Measurements from ENCODE around the gene GABRA4. TPM values are rescaled to one million over a fixed set of nuclear protein-coding genes. Genes with fewer than 3 reads are reported as not detected.

The GABRA4 gene
- total RNA-seq, 4 donors from 2014 or later: 0.16 TPM; not detected in 3

- H3K27ac ChIP-seq: no peak overlapping the region
- no peaks in the 10 kb centered on the region for H3K36me3 ChIP-seq
- TF ChIP-seq EP300 (IDR thresholded peaks at IDR 0.05; ENCODE audit: low read depth): no peak
- TF ChIP-seq POLR2AphosphoS5 (IDR thresholded peaks at IDR 0.05): no peak
- TF ChIP-seq CTCF (IDR thresholded peaks at IDR 0.05): no peak
- no peak for TF ChIP-seq POLR2A (IDR thresholded peaks at IDR 0.05)
- DNase-seq: no peak
- in situ Hi-C loops (cut with MboI; ENCODE audit: low pct_ligation_motif_present in 1 of 4, low pct_unique_long_range_greater_than_20kb in 1 of 4, low sequenced_read_pairs in 3 of 4): no loop called here
- H3K4me1 ChIP-seq: no peaks in the 10 kb centered on the region
- no peaks in the 10 kb centered on the region for H3K27me3 ChIP-seq
- no peaks in the 10 kb centered on the region for H3K9me3 ChIP-seq
- intact Hi-C loops (cut with DNase I; ENCODE audit: low total_unique reads): no loop called here
- no peak overlapping the region for H3K4me3 ChIP-seq
Measured at GRCh38 chr4:46924789-46925529, 68.4 kb downstream of the GABRA4 start.

- H3K4me3 ChIP-seq: no peak overlapping the region
- H3K27ac ChIP-seq: no peak overlapping the region
- H3K36me3 ChIP-seq: no peaks in the 10 kb centered on the region
- no peaks in the 10 kb centered on the region for H3K27me3 ChIP-seq
- intact Hi-C loops (cut with DNase I; ENCODE audit: low total_unique reads): no loop called here
- in situ Hi-C loops (cut with MboI; ENCODE audit: low pct_ligation_motif_present in 1 of 4, low pct_unique_long_range_greater_than_20kb in 1 of 4, low sequenced_read_pairs in 3 of 4): no loop called here
- DNase-seq: no peak
- TF ChIP-seq EP300 (IDR thresholded peaks at IDR 0.05; ENCODE audit: low read depth) (no peak), POLR2A (IDR thresholded peaks at IDR 0.05) (no peak), CTCF (IDR thresholded peaks at IDR 0.05) (no peak), POLR2AphosphoS5 (IDR thresholded peaks at IDR 0.05) (no peak)
- WGBS, 2 donors (ENCODE audit: low coverage in 1 of 2): 66 to 68% methylated on average over 3 of the region's 3 CpGs
- H3K9me3 ChIP-seq: no peaks in the 10 kb centered on the region
- no peaks in the 10 kb centered on the region for H3K4me1 ChIP-seq
Measured at GRCh38 chr4:46922205-46922604, 71.2 kb downstream of the GABRA4 start.

- no peak for DNase-seq
- Histone ChIP-seq H3K4me1 (no peaks in the 10 kb centered on the region), H3K27ac (no peak within 1 kb of the TSS), H3K36me3 (no peaks in the 10 kb centered on the region), H3K4me3 (no peak within 1 kb of the TSS), H3K27me3 (no peaks in the 10 kb centered on the region), H3K9me3 (no peaks in the 10 kb centered on the region)
- intact Hi-C loops (cut with DNase I; ENCODE audit: low total_unique reads) (no loop called here), in situ Hi-C loops (cut with MboI; ENCODE audit: low pct_ligation_motif_present in 1 of 4, low pct_unique_long_range_greater_than_20kb in 1 of 4, low sequenced_read_pairs in 3 of 4) (no loop called here)
- 91 to 92% methylated on average over 11 to 12 of the region's 12 CpGs for WGBS, 2 donors (ENCODE audit: low coverage in 1 of 2)
- no peak for TF ChIP-seq POLR2A (IDR thresholded peaks at IDR 0.05)
- no peak for TF ChIP-seq POLR2AphosphoS5 (IDR thresholded peaks at IDR 0.05)
- no peak for TF ChIP-seq EP300 (IDR thresholded peaks at IDR 0.05; ENCODE audit: low read depth)
- TF ChIP-seq CTCF (IDR thresholded peaks at IDR 0.05): no peak
Measured at GRCh38 chr4:46909078-46909477, 84.3 kb downstream of the GABRA4 start, which contains the start of gene COX7B2. COX7B2 (minus strand) TSS chr4:46909245; CDS start chr4:46735192, 174,053 bp downstream.

GRCh38 chr4:46908148-46908547, 85.2 kb downstream of the GABRA4 start:
- TF ChIP-seq CTCF (IDR thresholded peaks at IDR 0.05): no peak
- no peak for TF ChIP-seq POLR2A (IDR thresholded peaks at IDR 0.05)
- no peak for TF ChIP-seq EP300 (IDR thresholded peaks at IDR 0.05; ENCODE audit: low read depth)
- no peak for TF ChIP-seq POLR2AphosphoS5 (IDR thresholded peaks at IDR 0.05)
- in situ Hi-C loops (cut with MboI; ENCODE audit: low pct_ligation_motif_present in 1 of 4, low pct_unique_long_range_greater_than_20kb in 1 of 4, low sequenced_read_pairs in 3 of 4) (no loop called here), intact Hi-C loops (cut with DNase I; ENCODE audit: low total_unique reads) (no loop called here)
- Histone ChIP-seq H3K9me3 (no peaks in the 10 kb centered on the region), H3K4me1 (no peaks in the 10 kb centered on the region), H3K4me3 (no peak overlapping the region), H3K27ac (no peak overlapping the region), H3K27me3 (no peaks in the 10 kb centered on the region), H3K36me3 (no peaks in the 10 kb centered on the region)
- DNase-seq: no peak
- WGBS, 2 donors (ENCODE audit: low coverage in 1 of 2): 78% methylated on average over 4 of the region's 4 CpGs; no CpG with 5 or more reads in 1 of the 2 donors

Measured in transverse colon (tissue), 4 donors.